ENCODE data around the gene KNSTRN.

DNA sequence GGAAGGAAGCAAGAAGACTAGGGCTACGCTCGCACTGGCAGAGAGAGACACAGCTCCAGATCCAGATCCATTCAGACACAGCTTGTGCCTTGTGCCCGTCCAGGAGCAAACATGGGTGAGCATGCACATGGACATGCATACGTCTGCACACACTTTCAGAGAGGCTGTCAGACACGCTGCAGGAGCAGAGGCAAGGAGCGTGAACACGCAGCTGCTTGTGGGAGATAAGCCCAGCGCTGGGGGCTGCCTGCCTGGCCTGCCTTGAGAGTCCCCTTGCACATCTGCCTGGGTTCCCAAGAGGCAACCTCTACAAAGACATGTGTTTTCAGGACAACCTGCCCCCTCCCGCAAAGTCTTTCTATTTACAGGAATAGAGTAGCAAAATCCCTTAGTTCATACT lies 44.7 kb downstream of the KNSTRN start:
- TF ChIP-seq CTCF (IDR thresholded peaks at IDR 0.05) = no peak
- no peak for TF ChIP-seq POLR2A (IDR thresholded peaks at IDR 0.05)

All from suprapubic skin (tissue), 3 donors.